NCI-H1048 (cell line): ENCODE data around the gene SLFN12L.
"Not testable (repeated sequence)": the region's sequence is repeated elsewhere in the genome, so short reads cannot be mapped to it uniquely, and the experiment has no call there.

ENCODE experiments used
- DNase-seq: peaks from one replicate; lab custom pipeline; 2025; lab: John Stamatoyannopoulos, UW

SLFN12L gene

DNA sequence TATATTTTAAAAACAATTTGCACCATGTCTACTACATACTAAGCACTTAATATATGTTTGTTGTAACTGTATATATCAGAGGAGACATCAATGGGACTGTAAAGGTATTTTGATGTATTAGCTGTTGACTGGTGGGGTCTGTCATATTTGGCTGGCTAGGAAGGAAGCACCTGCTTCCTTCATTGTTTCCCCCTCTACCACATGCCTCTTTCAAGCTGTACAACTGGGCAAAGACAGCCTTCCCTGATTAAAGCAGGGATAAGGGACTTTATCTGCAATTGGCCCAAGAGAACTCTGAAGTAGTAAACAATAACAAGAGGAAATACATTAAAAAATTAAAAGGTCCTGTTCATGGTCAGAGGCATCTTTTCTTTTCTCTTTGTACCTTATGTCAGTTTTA, 5.5 kb upstream of the SLFN12L start:
- DNase-seq, result no peak

DNA sequence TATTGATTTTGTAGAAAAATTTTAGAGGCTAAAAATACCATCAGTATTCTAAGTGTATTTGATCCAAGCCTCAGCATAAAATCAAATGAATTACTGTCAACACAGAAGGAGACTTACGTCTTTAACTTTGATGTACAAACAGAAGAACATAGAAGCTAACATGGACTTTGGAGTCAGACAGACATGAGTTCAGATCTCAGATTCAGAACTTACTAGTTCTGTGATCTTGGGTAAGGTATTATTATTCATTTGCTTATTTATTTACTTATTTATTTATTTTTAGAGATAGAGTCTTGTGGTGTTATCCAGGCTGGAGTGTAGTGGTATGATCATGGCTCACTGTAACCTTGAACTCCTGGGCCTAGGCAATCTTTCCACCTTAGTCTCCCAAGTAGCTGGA, 4.0 kb upstream of the SLFN12L start:
- DNase-seq, result no peak

- DNase-seq, result no peak
These were observed 3.3 kb upstream of the SLFN12L start for GRCh38 chr17:35540589-35541404.

DNA sequence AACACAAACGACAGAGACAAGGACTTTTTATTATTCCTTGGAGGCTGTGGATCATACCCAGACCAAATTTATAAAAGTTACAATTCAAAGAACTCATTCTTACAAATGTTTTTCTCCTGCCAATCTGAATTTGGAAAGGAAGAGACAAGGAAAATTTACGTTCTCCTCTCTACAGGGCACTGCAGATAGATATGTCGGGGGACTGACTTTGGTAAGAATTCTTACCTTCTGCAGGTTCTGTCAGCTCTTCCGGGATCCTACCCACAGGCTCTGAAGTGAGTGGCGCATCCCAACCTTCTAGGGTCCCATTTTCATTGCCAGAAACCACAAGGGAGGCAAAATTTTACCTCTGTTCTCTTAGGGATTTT, 2.2 kb upstream of the SLFN12L start:
- no peak for DNase-seq

GRCh38 chr17:35536664-35537171, 760 bp downstream of the SLFN12L start:
- DNase-seq, result no peak

- not testable (repeated sequence) for DNase-seq
These were observed 2.1 kb downstream of the SLFN12L start for GRCh38 chr17:35535406-35535805.

GRCh38 chr17:35534576-35535093, 2.8 kb downstream of the SLFN12L start:
- no peak for DNase-seq

DNA sequence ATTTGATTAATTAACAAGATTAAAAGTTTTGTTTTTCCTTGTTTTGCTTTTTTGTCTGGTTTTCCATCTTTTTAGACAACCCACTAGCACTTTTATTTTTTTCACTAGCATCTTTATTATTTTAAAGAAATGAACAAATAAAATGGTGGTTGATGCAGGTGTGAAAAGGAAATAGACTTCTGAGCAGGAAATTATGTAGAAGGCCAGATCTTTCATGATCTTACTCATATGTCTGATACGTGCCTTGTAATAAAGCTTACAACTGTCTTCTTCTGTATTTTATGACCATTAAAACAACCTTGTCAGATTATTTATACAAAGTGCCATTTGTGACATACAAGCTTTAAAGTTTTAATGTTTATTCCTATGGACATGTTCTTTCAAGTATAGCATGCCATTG, 6.3 kb downstream of the SLFN12L start:
- no peak for DNase-seq

DNA sequence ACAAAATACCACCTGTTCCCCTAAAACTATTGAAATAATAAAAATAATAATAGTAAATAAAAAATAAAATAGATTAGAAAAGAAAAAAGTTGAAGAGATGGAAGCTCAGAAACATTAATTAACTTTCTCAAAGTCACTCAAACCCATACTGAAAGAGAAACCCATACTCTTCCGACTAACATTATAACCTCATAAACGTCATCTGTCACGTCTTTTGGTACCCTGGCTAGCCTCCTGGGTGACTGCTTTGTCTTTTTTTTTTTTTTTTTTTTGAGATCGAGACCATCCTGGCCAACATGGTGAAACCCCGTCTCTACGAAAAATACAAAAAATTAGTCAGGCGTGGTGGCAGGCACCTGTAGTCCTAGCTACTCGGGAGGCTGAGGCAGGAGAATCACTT, 7.6 kb downstream of the SLFN12L start:
- no peak for DNase-seq

DNA sequence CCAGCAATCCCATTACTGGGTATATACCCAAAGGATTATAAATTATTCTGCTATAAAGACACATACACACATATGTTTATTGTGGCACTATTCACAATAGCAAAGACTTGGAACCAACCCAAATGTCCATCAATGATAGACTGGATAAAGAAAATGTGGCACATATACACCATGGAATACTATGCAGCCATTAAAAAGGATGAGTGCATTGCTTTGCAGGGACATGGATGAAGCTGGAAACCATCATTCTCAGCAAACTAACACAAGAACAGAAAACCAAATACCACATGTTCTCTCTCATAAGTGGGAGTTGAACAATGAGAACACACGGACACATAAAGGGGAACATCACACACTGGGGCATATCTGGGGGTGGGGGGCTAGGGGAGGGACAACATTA, 8.2 kb downstream of the SLFN12L start:
- not testable (repeated sequence) for DNase-seq

DNA sequence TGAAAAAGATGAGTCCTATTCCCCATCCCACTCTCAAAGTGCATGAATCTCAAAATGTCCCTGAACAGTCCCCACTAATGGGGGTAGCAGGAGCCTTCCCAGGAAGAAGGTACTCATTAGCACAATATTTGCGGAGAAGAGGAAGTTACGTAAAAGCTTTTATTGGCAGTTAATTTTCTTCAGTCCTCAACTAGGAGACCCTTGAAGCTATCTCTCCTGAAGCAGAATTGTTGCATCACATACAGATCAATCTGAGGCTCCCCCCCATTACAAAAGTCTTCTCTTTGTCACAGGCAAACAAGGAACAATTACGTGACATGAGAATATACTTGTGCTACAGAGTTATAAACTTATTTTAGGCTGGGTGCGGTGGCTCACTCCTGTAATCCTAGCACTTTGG, 14.2 kb downstream of the SLFN12L start:
- no peak for DNase-seq

- DNase-seq, result not testable (repeated sequence)
These were observed 15.7 kb downstream of the SLFN12L start for GRCh38 chr17:35521654-35522256.

GRCh38 chr17:35521150-35521549, 16.3 kb downstream of the SLFN12L start:
- no peak for DNase-seq

DNA sequence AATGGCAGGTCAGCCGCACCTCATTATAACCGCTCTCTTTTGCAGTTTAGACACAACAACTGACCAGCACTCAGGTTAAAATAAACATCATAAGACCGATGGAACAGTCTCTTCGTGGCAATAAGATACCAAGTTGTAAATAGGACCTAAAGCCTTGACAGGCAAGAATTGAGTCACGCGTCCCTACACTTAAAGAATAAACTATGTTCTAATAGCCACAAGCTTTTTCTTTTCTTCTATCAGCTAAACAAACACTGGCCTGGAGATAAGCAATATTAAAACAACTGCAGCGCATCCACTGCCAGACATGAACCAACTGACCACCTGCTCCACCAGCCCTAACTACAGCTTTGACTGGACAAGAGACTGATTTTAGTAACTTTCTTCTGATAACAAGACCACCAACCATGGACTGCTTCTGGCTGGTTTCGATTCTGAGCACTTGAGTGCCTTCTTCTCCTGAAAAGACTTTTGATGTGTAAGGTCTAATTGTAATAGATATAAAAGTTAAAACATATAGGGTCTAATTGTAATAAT, 17.5 kb downstream of the SLFN12L start:
- DNase-seq, result no peak

GRCh38 chr17:35519439-35519838, 18.0 kb downstream of the SLFN12L start:
- DNase-seq, result no peak

DNA sequence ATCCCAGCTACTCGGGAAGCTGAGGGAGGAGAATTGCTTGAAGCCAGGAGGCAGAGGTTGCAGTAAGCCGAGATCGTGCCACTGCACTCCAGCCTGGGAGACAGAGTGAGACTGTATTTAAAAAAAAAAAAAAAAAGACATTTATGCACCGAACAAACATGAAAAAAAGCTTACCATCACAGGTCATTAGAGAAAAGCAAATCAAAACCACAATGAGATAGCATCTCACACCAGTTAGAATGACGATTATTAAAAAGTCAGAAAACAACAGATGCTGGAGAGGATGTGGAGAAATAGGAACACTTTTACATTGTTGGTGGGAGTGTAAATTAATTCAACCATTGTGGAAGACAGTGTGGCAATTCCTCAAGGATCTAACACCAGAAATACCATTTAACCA, 19.0 kb downstream of the SLFN12L start:
- not testable (repeated sequence) for DNase-seq

- DNase-seq, result no peak
These were observed 22.5 kb downstream of the SLFN12L start for GRCh38 chr17:35515027-35515426.

- no peak for DNase-seq
These were observed 22.9 kb downstream of the SLFN12L start for GRCh38 chr17:35514564-35514963.

DNA sequence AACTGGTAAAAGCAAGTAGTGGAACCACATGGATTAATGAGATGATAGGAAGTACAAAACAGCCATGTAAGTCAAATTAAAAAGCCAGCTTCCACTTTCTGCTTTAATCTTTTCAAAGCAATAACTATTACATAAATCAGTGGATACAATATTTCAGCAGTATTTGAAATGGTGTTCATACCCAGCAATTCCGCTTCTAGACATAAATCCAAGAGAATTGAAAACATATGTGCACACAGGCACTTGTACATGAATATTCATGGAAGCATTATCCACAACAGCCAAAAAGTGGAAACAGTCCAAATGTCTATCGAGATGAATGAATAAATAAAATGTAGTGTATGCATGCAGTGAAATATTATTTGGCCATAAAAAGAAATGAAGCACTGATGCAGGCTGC, 27.4 kb downstream of the SLFN12L start:
- DNase-seq, result no peak

- not testable (repeated sequence) for DNase-seq
These were observed 29.8 kb downstream of the SLFN12L start for GRCh38 chr17:35507714-35508113.

DNA sequence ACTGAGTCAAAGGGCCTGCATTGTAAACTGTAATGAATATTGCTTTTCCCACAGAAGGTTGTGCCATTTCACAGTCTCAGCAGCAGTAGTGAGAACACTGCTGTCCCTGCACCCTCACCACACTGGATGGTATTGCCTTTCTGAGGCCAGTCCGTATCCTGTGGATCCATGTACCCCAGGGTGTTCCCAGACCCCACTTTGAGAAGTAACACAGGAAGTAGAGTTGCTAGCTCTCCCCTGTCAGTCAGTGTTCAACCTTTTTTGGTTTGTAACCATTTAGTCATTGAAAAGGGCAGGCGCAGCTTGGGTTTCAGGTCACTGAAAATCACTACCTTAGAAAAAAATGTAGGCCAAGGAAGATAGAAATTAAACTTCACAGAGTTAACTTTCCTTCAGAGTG, 37.9 kb downstream of the SLFN12L start:
- DNase-seq, result no peak

DNA sequence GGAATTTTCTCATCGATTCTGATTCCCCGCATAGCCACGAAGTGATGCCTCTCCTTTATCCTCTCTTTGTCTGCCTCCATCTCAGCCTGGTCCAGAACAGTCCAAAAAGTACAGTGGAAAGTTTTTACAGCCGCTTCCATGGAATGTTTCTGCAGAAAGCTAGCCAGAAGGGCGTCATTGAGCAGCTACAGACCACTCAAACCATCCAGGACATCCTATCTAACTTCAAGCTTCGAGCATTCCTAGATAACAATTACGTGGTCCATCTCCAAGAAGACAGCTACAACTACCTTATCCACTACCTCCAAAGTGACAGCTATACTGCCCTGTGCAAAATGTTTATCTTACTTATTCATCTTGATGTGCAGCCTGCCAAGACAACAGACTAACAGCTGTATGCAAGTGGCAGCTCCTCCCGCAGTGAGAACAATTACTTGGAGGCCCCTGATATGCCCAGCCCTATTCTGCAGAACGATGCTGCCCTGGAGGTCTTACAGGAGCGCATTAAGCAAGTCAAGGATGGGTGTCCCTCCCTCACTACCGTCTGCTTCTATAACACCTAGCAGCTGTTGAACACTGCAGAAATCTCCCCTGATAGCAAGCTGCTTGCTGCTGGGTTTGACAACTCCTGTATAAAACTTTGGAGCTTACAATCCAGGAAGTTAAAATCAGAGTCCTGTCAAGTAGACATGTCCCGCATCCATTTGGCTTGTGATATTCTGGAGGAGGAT, 38.9 kb downstream of the SLFN12L start:
- DNase-seq, result no peak
